DOHH2 (cell line): Measurements from ENCODE around the gene RELN.

Source experiments
- H3F3A ChIP-seq: fragments of 200-600 bp; sonication (generic), shearing (Covaris generic); 2 replicates; pipeline ENCODE4 v1.6.0; 2016; ENCODE audit warnings: antibody characterized with exemption, mild to moderate bottlenecking; ENCODE audit not compliant: control insufficient read depth, insufficient read depth
- H3K27ac ChIP-seq: fragments of 200-600 bp; sonication (generic); 2 replicates; pipeline ENCODE4 v1.5.1; 2014; ENCODE audit warnings: low read depth, mild to moderate bottlenecking, low read length, moderate library complexity
- H3K27me3 ChIP-seq: fragments of 200-600 bp; sonication (generic); 2 replicates; pipeline ENCODE4 v1.6.1; 2014; ENCODE audit warnings: mild to moderate bottlenecking, low read length, mixed read lengths; ENCODE audit not compliant: control insufficient read depth
- H3K36me3 ChIP-seq: fragments of 200-600 bp; sonication (generic); 2 replicates; pipeline ENCODE4 v1.6.1; 2014; ENCODE audit warnings: mild to moderate bottlenecking, low read length, moderate library complexity, mixed read lengths; ENCODE audit not compliant: control insufficient read depth
- H3K4me1 ChIP-seq: fragments of 200-600 bp; sonication (generic); 2 replicates; pipeline ENCODE4 v1.6.1; 2014; ENCODE audit warnings: mild to moderate bottlenecking, low read length, mixed read lengths; ENCODE audit not compliant: control insufficient read depth
- H3K4me2 ChIP-seq: fragments of 200-600 bp; sonication (generic); 2 replicates; pipeline ENCODE4 v1.6.0; 2014; ENCODE audit warnings: mild to moderate bottlenecking, low read length, moderate library complexity
- H3K4me3 ChIP-seq: fragments of 200-600 bp; sonication (generic); 2 replicates; pipeline ENCODE4 v1.5.1; 2014; ENCODE audit warnings: mild to moderate bottlenecking, low read length, mixed read lengths
- H3K79me2 ChIP-seq: fragments of 200-600 bp; sonication (generic); 2 replicates; pipeline ENCODE4 v1.6.1; 2014; ENCODE audit warnings: mild to moderate bottlenecking, low read length, mixed read lengths; ENCODE audit not compliant: control insufficient read depth
- H3K9me2 ChIP-seq: fragments of 200-600 bp; sonication (generic); replicated peaks from 2 replicates; pipeline ENCODE4 v1.6.1; 2014; ENCODE audit warnings: mild to moderate bottlenecking, low read length, mixed read lengths; ENCODE audit not compliant: control insufficient read depth
- H3K9me3 ChIP-seq: fragments of 200-600 bp; sonication (generic); 2 replicates; pipeline ENCODE4 v1.6.1; 2014; ENCODE audit warnings: antibody characterized with exemption, low read length, mixed read lengths; ENCODE audit not compliant: control insufficient read depth, insufficient read depth
- H4K20me1 ChIP-seq: fragments of 200-600 bp; sonication (generic); 2 replicates; pipeline ENCODE4 v1.6.0; 2014; ENCODE audit warnings: low read depth, mild to moderate bottlenecking, antibody characterized with exemption, low read length, moderate library complexity; ENCODE audit not compliant: control insufficient read depth, insufficient read depth
- CTCF ChIP-seq: fragments of 200-600 bp; sonication (generic); IDR thresholded peaks from one replicate; pipeline ENCODE4 v1.5.1; 2014; ENCODE audit warnings: antibody characterized with exemption, mild to moderate bottlenecking, low read depth, low read length; ENCODE audit not compliant: poor library complexity, severe bottlenecking
- EZH2phosphoT487 ChIP-seq: fragments of 200-600 bp; sonication (generic); IDR thresholded peaks from 2 replicates; pipeline ENCODE4 v1.6.1; 2017; ENCODE audit warnings: borderline replicate concordance, mild to moderate bottlenecking, antibody characterized with exemption, low read length, moderate library complexity, mixed read lengths

The RELN gene

GRCh38 chr7:103985565-103986126 is 3.8 kb downstream of the RELN start:
- no peaks in the 10 kb centered on the region for H3K9me2 ChIP-seq
- no peaks in the 10 kb centered on the region for H3K4me1 ChIP-seq
- no peaks in the 10 kb centered on the region for H3K36me3 ChIP-seq
- no peak overlapping the region for H3K4me2 ChIP-seq
- H3K9me3 ChIP-seq = no peaks in the 10 kb centered on the region; the same call in 1 of the 2 replicates
- H4K20me1 ChIP-seq = no peaks in the 10 kb centered on the region
- no peak overlapping the region for H3K4me3 ChIP-seq
- H3K79me2 ChIP-seq = no peaks in the 10 kb centered on the region
- 0 out of 2 replicates have a peak, but pooled peaks cover 4% of the 10 kb centered on the region for H3K27me3 ChIP-seq
- no peak overlapping the region for H3K27ac ChIP-seq
- no peak for TF ChIP-seq CTCF
- no peak for TF ChIP-seq EZH2phosphoT487
- no peaks in the 10 kb centered on the region for H3F3A ChIP-seq

- no peaks in the 10 kb centered on the region for H3K79me2 ChIP-seq
Observed at GRCh38 chr7:103984050-103984449, 5.4 kb downstream of the RELN start.

GRCh38 chr7:103983201-103983977 is 6.1 kb downstream of the RELN start:
- TF ChIP-seq CTCF (no peak), EZH2phosphoT487 (no peak)
- no peak overlapping the region for H3K27ac ChIP-seq
- H3K9me2 ChIP-seq = no peaks in the 10 kb centered on the region
- no peak overlapping the region for H3K4me3 ChIP-seq
- H3K9me3 ChIP-seq = no peaks in the 10 kb centered on the region
- no peaks in the 10 kb centered on the region for H3K36me3 ChIP-seq
- no peaks in the 10 kb centered on the region for H4K20me1 ChIP-seq
- no peaks in the 10 kb centered on the region for H3F3A ChIP-seq
- H3K4me1 ChIP-seq = no peaks in the 10 kb centered on the region
- no peaks in the 10 kb centered on the region for H3K79me2 ChIP-seq
- no peak overlapping the region for H3K4me2 ChIP-seq
- H3K27me3 ChIP-seq = no peaks in the 10 kb centered on the region

More at GRCh38 chr7:103984050-103984449, 5.4 kb downstream of the RELN start:
- no peak overlapping the region for H3K27ac ChIP-seq
- H3K36me3 ChIP-seq = no peaks in the 10 kb centered on the region
- no peaks in the 10 kb centered on the region for H3K9me2 ChIP-seq
- TF ChIP-seq CTCF = no peak
- no peak for TF ChIP-seq EZH2phosphoT487
- no peak overlapping the region for H3K4me2 ChIP-seq
- H3F3A ChIP-seq = no peaks in the 10 kb centered on the region
- no peaks in the 10 kb centered on the region; the same call in 1 of the 2 replicates for H3K9me3 ChIP-seq
- H3K4me3 ChIP-seq = no peak overlapping the region
- H4K20me1 ChIP-seq = no peaks in the 10 kb centered on the region
- no peaks in the 10 kb centered on the region for H3K27me3 ChIP-seq
- H3K4me1 ChIP-seq = no peaks in the 10 kb centered on the region
